NCI-H1694 treated with DMSO at 0.1 percent for 48 hours (cell line): ENCODE measurements around the gene VWA3A.
A peak's percentile ranks its signal among the peaks of the same experiment; 100 is the strongest.
"Not testable (repeated sequence)": the region's sequence is repeated elsewhere in the genome, so short reads cannot be mapped to it uniquely, and the experiment has no call there.

ENCODE experiments used
- DNase-seq: peaks from one replicate; lab custom pipeline; 2025; lab: John Stamatoyannopoulos, UW

Gene VWA3A

DNA sequence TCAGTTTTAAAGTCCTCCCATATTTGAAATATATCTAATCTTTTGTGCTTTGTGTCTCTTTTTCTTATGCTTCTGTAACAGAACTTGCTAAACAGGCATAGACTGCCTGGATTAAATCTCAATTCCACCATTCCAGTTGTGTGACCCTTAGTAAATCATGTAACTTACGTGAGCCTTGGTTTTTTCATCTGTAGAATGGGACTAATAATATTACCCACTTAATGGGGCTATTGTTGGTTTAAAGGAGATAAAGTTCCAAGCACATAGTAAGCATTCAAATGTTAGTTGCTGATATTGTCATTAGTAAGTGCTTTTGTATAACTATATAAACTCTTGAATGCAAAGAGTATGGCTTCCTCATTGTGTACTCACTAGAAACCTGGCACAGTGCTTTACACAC is 5.9 kb upstream of the VWA3A start:
- DNase-seq = no peak

DNA sequence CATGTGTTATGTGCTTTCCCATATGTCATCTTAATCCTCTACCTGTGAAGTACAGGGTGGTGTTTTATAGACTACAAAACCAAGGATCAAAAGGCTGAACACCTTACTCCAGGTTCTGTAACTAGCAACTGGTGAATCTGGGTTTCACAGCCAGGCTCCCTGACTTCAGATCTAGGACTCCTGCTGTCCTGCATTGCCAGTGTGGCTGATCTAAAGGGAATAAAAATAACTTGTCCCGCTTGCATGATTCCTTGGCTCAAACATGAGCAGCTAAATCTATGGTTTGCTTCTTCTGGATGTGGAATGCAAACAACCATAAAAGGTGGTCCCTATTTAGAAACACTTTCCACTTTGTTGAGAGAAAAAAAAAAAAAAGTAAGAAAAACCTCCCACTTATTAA is 3.7 kb upstream of the VWA3A start:
- DNase-seq = no peak

DNA sequence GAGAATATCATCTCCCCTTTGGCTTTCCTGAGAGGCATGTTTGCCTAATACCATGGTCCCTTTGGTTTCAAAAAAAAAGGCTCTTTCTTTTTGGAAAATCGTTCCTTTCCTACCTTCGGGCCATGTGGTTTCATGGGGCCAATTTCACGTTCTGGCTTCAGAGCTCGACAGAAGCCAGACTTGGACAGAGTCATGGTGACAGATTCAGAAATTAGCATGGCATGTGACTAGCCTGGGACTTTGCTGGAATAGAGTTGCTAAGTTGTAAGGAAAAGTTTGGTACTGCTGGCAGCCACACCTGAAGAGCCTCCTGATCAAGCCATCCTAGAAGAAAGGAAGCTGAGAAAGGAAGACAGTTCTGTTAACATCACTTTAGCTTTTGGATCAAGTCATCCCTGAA is 2.4 kb upstream of the VWA3A start:
- DNase-seq = no peak

DNA sequence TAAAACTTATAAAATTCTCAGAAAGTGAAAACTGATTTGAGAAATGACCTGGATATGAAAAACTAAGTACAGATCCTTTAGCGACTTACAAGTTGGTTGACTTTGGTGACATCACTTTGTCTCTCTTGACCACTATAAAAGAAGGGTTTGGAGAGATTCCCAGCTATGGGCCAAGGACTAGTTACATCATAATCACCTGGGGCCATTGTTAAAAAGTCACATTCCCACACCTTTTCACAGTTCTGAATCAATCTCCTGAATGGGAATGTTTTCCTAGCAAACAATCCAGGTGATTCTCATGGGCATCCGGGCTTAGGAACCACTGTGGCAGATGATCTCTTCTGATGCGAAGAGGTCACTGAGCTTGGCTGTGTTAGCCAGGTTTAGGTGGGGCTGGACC is 620 bp upstream of the VWA3A start:
- DNase-seq = no peak

DNA sequence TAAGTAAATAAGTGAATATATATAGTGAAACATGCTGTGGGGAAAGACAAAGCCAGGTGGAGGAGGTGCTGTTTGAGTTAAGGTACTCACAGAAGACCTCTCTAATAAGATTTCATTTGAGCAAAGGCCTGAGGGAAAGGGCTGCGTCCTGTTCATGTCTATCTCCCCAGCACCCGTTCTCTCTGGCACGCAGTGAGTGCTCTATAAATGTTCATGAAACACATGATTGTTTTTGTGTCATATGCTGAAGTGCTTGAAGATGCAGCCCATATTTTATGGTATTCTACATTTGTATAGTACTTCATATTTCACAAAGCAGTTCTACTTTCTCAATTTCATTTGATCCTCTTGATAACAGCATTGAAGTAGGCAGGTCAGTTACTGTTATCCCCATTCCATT is 990 bp downstream of the VWA3A start:
- DNase-seq = no peak

DNA sequence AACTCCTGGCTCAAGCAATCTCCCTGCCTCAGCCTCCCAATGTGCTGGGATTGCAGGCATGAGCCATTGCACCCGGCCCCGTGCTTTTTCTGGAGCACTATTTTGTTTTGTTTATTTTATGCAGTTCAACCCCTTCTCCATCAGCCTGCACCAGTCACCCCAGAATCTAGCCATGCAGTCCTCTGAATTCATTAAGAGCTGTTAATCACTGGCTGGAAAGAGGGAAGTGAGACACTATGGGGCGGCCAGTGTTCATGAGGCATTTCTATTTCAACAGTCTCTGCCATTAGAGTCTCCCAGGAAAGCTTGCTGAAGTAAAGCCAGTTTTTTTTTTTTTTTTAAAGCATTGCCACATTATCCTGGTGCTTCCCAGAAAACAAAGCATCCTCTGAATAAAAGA is 1.7 kb downstream of the VWA3A start:
- no peak for DNase-seq

DNA sequence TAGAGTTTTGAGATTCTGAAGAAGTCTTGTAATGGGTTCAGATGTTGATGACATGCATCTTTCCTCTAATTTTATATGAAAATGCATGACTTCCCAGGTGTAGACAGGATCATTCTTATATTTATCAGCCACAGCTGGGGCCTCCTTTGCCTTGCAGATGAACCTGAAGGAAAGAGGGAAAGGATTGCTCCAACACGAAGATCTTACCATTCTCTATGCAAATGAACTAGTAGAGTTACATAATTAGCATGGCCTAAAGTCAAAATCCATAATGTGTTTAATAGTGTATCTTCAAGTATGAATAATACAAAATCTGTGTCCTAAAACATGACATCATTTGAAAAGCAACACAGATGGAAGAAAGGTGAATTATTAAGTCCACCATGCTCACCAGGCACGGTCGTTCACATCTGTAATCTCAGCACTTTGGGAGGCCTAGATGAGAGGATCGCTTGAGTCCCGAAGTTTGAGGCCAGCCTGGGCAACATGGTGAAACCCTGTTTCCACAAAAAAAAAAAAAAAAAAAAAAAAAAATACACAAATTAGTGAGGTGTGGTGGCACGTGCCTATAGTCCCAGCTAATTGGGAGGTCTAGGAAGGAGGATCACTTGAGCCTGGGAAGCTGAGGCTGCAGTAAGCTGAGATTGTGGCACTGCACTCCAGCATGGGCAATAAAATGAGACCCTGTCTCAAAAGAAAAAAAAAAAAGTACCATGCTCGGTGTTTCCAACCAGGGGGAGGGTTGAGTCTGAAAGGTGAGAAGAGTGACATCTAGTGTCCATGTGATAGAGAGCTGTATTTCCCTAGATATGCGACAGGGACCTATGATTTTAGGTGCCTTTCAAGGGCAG is 6.3 kb downstream of the VWA3A start:
- DNase-seq = peak; percentile 61

DNA sequence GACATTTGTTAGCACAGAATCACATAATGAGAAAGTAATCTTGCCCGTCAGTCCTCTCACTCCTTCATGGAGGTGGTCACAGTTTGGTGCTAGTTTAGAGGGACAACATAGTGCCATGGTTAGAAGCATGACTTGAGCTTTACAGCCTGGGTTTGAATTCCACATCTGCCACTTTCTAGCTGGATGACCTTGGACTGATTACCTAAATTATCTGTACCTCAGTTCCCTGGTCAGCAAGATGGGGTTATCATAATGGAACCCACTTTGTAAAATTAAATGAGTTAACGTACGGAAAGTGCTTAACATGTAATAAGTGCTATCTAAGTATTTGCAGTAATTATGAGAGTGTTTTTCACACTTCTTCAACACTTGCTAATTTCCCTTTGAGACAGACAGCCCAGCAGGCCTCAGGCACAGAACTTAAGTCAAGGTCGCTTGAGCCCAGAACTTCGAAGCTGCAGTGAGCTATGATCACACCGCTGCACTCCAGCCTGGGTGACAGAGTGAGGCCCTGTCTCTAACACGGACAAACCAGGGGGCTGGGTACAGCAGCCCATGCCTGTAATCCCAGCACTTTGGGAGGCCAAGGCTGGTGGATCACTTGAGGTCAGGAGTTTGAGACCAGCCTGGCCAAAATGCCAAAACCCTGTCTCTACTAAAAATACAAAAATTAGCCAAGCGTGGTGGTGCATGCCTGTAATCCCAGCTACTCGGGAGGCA is 7.1 kb downstream of the VWA3A start:
- no peak for DNase-seq

DNA sequence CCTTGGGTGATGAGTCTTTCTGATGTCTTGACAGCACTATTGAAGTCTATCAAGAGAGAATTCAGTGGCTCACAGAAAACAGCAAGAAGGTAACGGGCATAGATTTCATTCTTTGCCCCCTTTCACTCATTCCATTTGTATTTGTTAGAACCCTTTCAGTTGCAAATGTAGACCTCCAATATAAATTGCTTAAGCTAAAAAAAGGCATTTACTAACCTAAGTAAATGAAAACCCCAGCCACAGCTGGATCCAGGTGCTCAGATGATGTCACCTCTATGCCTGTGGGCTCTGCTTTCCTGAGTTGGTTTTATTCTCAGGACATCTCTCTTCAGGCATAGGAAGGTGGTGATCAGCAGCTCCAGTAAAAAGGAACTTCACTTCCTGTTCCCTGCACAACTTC is 11.1 kb downstream of the VWA3A start:
- DNase-seq = no peak

DNA sequence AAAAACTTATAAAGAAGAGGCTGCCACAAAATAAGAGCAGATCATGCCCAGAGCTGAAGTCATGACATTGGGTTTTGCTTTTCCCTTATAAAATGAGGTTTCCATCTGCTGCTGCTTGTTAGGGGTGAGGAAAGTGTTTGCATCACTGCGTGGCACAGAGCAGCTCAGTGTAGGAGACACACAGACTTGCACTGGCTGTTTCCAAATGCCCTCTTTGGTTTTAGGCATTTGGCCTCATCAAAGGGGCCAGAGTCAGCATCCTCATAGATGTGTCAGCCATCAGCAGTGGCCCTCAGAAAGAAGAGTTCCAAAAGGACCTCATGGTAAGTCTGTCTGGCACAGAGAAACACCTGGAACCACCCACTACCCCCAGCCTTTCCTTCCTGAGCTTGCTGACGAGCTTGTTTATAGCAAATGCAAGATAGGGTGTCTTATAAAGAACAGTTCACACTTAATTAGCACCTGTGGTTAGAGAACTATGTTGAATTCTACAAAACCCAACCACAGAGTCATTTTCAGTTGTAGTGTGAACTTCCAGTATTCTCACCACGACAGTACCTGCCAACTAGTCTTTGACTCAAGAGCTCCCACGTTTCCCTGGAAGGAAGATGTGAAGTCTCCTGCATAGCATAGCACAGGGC is 17.0 kb downstream of the VWA3A start:
- no peak for DNase-seq

DNA sequence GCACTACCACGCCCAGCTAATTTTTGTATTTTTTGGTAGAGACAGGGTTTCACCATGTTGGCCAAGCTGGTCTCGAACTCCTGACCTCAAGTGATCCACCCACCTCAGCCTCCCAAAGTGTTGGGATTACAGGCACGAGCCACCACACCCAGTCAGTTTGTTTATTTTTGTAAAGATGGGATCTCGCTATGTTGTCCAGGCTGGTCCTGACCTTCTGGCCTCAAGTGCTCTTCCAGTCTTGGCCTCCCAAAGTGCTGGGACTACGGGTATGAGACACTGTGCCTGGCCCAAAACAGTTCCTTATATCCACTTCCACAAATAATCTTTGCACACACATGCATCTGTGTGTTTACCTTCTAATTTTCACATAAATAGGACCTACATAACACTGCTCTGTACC is 19.3 kb downstream of the VWA3A start:
- DNase-seq = not testable (repeated sequence)

DNA sequence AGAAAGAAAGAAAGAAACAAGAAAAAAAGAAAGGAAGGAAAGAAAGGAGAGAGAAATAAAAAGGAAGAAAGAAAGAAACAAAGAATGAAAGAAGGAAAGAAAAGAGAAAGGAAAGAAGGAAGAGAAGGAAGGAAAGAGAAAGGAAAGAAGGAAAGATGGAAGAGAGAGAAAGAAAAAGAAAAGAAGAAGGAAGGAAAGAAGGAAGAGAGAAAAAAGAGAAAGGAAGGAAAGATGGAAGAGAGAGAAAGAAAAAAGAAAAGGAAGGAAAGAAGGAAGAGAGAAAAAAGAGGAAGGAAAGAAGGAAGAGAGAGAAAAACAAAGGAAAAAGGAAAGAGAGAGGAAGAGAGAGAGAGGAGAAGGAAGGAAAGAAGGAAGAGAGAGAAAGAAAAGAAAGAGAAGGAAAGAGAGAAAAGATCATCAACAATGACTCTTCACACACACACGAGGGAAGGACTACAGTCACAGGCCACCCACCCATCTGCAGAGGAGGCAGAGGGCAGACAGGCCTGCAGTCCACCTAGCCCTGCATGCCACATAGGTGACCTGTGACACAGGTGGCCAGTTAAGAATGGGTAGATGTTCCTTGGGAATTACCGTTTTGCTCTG is 23.9 kb downstream of the VWA3A start:
- no peak for DNase-seq

DNA sequence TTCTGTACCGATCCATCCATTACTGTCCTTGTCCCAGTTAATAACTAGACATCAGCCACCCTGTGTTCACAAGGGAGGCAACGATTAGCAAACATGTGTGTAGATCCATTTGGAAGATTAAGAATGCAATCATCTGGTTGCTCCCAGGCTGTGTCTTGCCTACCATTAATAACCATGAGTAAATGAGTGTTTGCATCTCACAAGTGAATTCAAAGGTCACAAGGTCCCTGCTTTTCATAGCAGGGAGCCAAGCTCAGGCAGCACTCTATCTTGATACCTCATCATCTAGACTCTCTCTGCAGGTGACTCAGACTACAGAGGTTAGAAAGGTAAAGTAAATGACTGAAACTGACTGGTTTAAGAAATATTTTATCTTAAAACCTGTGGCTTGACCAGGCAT is 25.3 kb downstream of the VWA3A start:
- no peak for DNase-seq

DNA sequence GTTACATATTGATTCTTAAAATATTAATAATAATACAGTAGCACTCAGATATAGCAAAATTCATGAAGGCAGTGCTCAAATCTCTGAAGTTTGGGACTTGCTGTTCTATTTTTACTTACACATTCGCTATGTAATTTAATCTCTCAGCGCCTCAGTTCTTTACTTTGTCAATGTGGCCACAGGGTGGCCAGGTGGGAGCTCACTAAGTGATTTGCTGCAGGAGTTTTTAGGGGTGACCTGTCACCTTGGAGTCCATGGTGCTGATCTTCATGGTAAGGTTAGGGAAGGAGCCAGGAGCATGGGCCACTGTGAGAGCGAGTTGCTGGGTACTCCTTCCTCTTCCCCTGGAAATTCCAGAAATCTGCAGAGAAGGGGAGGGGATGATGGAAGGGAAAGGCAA is 28.1 kb downstream of the VWA3A start:
- no peak for DNase-seq

DNA sequence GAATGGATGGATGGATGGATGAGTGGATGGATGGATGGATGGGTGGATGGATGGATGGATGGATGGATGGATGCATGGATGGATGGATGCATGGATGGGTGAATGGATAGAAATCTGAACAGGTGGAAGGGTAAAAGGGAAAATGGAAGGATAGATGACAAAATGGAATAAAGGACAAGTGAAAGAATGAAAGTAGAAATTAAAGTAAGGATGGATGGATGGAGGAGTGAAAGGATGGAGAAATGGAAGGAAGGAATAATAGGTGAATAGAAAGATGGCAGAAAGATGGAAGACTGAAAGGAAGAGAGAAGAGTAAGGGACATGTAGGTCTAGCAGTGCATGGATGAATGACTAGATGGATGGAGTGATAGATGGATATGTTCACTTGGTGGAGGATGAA is 29.9 kb downstream of the VWA3A start:
- DNase-seq = no peak

DNA sequence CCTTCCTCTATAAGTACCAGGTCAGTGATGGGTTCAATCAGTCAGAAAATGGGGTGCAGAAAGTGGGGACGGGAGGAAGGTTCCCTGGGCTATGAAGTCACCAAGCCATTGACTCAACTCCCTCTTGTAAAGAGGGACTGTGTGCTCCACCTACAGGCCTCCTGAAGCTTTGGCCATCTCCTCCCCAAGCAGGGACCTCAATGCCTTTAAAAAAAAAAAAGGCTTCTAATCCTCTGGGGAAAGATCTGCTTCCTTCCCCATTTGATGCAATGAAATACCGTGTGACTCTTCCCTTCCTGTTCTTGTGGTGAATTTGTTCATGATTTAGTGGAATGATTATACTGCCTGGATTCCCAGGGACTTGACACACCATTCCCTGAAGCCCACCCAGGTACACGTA is 30.8 kb downstream of the VWA3A start:
- no peak for DNase-seq

DNA sequence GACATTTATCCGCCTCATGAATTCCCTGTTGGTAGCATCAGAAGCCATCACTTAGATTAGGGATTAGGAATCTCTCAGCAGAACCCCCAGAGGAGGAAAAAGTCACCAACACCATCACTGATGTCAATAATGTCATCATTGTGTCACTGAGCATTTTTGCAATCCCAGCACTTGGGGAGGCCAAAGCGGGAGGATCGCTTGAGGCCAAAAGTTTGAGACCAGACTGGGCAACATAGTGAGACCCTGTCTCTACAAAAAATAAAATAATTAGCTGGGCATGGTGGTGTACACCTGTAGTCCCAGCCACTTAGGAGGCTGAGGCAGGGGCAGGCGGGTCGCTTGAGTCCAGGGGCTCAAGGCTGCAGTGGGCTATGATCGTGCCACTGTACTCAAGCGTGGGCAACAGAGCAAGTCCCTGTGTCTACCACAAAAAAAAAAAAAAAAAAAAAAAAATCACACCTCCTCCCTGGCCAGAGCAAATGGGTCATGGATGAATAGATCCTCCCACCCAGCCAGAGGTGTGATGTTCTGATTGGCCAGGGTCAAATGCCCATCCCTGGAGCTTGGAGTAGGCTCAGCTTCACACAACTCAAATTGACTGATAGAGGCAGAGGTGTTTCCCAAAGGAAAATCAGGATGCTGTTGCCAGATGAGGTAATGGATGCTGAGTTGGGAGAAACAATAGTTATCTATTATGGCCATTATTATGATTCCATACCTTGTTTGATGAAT is 31.6 kb downstream of the VWA3A start:
- no peak for DNase-seq

DNA sequence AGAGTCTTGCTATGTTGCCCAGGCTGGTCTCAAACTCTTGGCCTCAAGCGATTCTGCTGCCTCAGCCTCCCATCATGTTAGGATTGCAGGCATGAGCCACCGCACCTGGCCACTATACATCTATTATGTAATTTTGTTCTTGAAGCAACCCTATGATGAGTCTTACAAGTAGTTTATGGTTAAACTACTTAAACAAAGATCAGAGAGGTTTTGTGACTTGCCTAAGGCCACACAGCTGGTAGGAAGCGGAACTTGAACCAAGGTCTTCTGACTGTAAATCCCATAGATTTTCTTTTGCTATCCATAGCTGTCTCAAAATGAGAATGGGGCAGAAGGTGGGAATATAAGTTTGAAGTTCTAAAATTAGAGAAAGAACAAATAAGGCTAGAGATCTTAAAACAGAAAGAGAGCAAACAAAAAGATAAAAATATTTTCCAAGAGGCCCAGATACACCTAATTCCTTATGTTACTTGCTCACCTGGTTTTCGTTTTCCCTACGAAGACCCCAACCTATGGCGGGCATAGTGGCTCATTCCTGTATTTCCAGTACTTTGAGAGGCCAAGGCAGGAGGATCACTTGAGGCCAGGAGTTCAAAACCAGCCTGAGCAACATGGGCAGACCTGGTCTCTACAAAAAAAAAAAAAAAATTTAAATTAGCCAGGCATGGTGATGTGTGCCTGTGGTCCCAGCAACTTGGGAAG is 32.4 kb downstream of the VWA3A start:
- no peak for DNase-seq

DNA sequence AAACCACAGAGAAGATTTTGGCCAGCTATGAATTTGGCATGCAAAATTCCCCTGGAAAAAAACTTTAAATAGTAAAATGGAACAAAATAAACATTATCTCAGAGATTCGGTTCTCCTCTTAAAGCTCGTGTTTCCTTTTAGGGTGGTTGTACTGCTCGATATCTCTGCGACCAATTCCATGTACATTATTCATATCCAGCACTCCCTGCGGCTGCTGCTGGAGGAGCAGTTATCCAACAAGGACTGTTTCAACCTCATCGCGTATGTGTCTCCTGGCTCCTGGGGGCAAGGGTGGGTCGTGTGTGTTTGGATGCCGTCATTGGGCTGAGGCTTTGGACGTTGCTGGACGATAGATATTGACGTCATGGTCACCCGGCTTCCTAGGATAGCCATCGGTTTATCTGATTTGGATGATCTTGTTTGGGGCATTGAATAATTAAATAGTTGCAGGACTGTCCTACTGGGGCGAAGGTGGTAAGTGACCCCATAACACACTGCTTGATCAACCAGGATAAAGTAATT is 33.8 kb downstream of the VWA3A start:
- no peak for DNase-seq

DNA sequence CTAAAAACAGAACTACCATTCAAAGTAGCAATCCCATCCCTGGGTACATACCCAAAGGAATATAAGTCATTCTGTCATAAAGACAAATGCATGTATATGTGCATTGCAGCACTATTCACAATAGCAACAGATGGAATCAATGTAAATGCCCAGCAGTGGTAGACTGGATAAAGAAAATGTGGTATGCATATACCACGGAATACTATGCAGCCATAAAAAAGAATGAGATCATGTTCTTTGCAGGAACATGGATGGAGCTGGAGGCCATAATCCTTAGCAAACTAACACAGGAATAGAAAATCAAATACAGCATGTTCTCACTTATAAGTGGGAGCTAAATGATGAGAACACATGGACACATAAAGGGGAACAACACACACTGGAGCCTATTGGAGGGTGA is 36.2 kb downstream of the VWA3A start:
- DNase-seq = not testable (repeated sequence)

DNA sequence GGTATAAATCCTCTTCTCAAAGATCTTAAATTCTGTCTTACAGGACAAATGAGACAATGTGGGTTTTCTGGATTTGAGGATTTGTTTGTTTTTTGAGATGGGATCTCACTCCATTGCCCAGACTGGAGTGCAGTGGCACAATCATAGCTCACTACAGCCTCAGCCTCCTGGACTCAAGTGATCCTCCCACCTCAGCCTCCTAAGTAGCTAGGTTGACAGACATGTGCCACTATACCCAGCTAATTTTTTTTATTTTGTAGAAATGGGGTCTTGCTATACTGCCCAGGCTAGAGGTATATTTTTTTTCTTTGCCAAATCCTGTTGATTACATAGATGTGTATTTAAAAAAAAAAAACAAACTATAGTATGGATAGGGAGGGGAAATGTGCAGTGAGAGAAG is 38.2 kb downstream of the VWA3A start:
- no peak for DNase-seq
